Mucosa of descending colon (tissue), 3 donors: ENCODE results near the gene RAD52. TPM values are rescaled to one million over a fixed set of nuclear protein-coding genes. Genes with fewer than 3 reads are reported as not detected.

Experiments used
- ATAC-seq: fragments of 200-7000 bp; cut with Tn5 transposase; one replicate; pipeline ENCODE4 v1.9.1; 2020; ENCODE audit warnings: mild to moderate bottlenecking, moderate library complexity
- DNase-seq, 3 donors: peaks; one replicate each; pipeline ENCODE4 v3.0.0-alpha.2; 2020
- H3K36me3 ChIP-seq: fragments of 200-600 bp; one replicate; pipeline ENCODE4 v1.8.0; 2021; ENCODE audit warnings: low read depth, mild to moderate bottlenecking
- H3K4me1 ChIP-seq: fragments of 200-600 bp; one replicate; pipeline ENCODE4 v1.8.0; 2021; ENCODE audit warnings: low read depth, mild to moderate bottlenecking
- H3K4me3 ChIP-seq: fragments of 200-600 bp; one replicate; pipeline ENCODE4 v1.8.0; 2021; ENCODE audit warnings: mild to moderate bottlenecking
- H3K9me3 ChIP-seq: fragments of 200-600 bp; one replicate; pipeline ENCODE4 v1.8.0; 2021; ENCODE audit warnings: mild to moderate bottlenecking
- intact Hi-C, 2 donors: fragments of 100-400 bp; cut with DNase I in 1 of 2; cut with micrococcal nuclease in 1 of 2; formaldehyde crosslinking; loops; one replicate each; pipeline versions ENCODE4 v1.11.0 to v1.11.1; 2022; cut with DNase I, micrococcal nuclease
- total RNA-seq, 3 donors: library from RNA; stranded (reverse); fragmentation: NEBNext Ultra II Directional in 2 of 3; extraction: Animal tissue kit (Norgen Biotek cat#: 25700) in 2 of 3; gene quantifications; one replicate each; pipeline versions ENCODE4 v1.2.1 to v1.2.4, GENCODE V29; 2021 to 2023
- TF ChIP-seq, protein P1 (sequence below): fragments of 200-600 bp; IDR thresholded peaks from one replicate; pipeline ENCODE4 v1.8.0; 2022; ENCODE audit warnings: antibody characterized with exemption, mild to moderate bottlenecking
- donor health status: DM: no; HTN: no; CAD: no; lungs with moderate emphysema.
- donor health status: DM: no; HTN: no; CAD: no.
- donor health status: DM: no; HTN: yes; CAD: no.

The RAD52 gene
- total RNA-seq, 3 donors from 2014 or later = 16.3 to 32.0 (median 28.9) TPM

DNA sequence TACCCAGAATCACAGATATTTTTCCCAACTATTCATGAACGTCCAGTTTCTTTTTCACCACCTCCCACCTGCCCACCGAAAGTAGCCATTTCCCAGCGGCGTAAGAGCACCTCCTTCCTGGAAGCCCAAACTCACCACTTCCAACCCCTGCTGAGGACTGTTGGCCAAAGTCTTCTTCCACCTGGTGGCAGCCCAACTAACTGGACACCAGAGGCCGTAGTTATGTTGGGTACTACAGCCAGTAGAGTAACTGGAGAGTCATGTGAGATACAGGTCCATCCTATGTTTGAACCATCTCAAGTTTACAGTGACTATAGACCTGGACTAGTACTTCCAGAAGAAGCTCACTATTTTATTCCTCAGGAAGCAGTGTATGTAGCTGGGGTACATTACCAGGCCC lies 81.6 kb downstream of the RAD52 start:
- intact Hi-C loops = no loop called here
- peaks cover 9% of the 10 kb centered on the region for H3K36me3 ChIP-seq
- TF ChIP-seq, protein P1, sequence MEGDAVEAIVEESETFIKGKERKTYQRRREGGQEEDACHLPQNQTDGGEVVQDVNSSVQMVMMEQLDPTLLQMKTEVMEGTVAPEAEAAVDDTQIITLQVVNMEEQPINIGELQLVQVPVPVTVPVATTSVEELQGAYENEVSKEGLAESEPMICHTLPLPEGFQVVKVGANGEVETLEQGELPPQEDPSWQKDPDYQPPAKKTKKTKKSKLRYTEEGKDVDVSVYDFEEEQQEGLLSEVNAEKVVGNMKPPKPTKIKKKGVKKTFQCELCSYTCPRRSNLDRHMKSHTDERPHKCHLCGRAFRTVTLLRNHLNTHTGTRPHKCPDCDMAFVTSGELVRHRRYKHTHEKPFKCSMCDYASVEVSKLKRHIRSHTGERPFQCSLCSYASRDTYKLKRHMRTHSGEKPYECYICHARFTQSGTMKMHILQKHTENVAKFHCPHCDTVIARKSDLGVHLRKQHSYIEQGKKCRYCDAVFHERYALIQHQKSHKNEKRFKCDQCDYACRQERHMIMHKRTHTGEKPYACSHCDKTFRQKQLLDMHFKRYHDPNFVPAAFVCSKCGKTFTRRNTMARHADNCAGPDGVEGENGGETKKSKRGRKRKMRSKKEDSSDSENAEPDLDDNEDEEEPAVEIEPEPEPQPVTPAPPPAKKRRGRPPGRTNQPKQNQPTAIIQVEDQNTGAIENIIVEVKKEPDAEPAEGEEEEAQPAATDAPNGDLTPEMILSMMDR = no peak

DNA sequence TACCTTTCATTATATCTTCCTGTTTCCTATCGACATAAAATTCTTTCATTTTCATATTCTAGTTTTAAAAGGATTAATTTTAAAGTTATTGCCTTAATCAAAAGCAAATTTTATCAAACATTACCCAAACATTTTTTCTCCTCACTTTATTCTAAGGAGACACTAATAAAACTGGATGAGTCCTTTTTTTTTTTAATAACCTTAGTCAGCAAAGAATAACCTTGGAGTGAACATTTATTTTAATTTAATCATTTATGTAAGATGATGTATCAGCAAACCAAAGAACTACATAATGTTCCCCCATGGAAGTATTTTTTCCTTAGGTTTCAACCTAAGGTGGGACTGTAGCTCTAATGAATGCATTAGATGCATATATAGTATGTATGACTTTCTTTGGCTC lies 83.9 kb downstream of the RAD52 start:
- Histone ChIP-seq H3K4me3 (no peak overlapping the region), H3K36me3 (peaks cover 9% of the 10 kb centered on the region), H3K4me1 (no peaks in the 10 kb centered on the region), H3K9me3 (no peaks in the 10 kb centered on the region)
- ATAC-seq (no peak), DNase-seq (no peak)
- TF ChIP-seq, protein P1 = no peak
- intact Hi-C loops = no loop called here

More for the DNA sequence above, 81.6 kb downstream of the RAD52 start:
- H3K9me3 ChIP-seq = no peaks in the 10 kb centered on the region
- no peak for DNase-seq
- ATAC-seq = no peak
- no peaks in the 10 kb centered on the region for H3K4me1 ChIP-seq
- no peak overlapping the region for H3K4me3 ChIP-seq

DNA sequence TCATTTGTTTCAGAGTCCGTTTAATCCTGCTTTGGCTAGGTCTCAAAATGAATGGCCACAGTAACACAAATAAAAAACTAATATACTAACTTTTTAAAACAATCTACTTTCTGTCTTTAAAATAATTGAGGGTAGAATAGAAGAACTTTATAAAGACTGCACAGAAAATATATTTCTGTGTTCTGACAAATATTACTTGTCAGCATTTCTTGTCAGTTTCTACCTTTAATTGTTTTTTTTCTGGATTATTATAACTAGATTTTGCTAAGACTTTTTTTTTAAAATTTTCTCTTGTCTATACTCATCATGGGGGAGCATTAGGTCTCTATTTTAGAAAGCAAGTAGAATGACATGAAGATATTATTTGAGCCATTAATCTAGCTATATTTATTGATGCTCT lies 86.2 kb downstream of the RAD52 start:
- Histone ChIP-seq H3K36me3 (peaks cover 5% of the 10 kb centered on the region), H3K4me1 (no peaks in the 10 kb centered on the region), H3K9me3 (no peaks in the 10 kb centered on the region), H3K4me3 (no peak overlapping the region)
- TF ChIP-seq, protein P1 = no peak
- intact Hi-C loops = no loop called here
- ATAC-seq = no peak
- DNase-seq = no peak

DNA sequence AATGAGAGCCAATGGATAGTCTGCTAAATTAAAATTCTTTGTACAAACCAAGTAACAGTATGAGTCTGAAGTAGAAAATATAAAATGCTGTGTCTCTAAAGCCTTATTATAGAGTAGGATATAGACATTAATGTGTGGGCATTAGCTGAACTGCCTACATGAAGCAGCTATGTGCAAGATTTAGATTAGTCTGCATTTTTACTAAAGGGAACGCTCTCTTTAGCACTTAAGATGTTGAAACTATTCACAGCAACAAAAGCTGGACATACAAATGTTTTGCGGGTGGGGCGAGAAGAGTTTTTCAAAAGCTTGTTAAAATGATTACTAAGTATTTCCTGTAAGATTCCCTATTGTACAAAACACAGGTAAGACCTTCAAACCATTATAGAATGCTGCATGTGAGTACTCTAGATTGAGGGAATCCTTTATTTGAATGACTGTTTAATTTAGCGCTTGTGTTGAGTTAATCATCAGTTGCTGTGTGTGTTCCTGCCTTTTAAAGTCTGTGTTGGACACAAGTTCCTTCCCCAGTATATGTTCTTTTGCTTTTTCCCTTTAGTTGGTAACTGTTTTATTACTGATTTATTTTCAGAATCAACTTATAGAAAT lies 87.1 kb downstream of the RAD52 start:
- TF ChIP-seq, protein P1 = no peak
- no peak for DNase-seq
- intact Hi-C loops = no loop called here
- Histone ChIP-seq H3K4me3 (no peak overlapping the region), H3K9me3 (no peaks in the 10 kb centered on the region), H3K36me3 (no peaks in the 10 kb centered on the region), H3K4me1 (no peaks in the 10 kb centered on the region)
- no peak for ATAC-seq

Other genes starting within 250 kb of the RAD52 start
- gene WNK1, start 197.1 kb downstream of the RAD52 start, total RNA-seq = 100 to 1,000 TPM in 1 of 3 donors, 10 to 100 TPM in 2; 84.0 to 155 (median 85.5) TPM
- gene ERC1, start 41.5 kb upstream of the RAD52 start, total RNA-seq = 10 to 100 TPM; 42.6 to 76.3 (median 49.6) TPM